ENCODE data around the gene KATNAL2. TPM values are rescaled to one million over a fixed set of nuclear protein-coding genes. Genes with fewer than 3 reads are reported as not detected.

Gene KATNAL2
- total RNA-seq, 1 experiment from 2014 or later = 12.1 TPM

GRCh38 chr18:47110492-47111274 is 193.3 kb downstream of the KATNAL2 start:
- no peak overlapping the region for H3K4me3 Mint-ChIP-seq
- no peak for TF ChIP-seq ZNF219 (CRISPR knock-in tag; IDR thresholded peaks at IDR 0.05; ENCODE audit: borderline replicate concordance)
- no peak for TF ChIP-seq SOX15 (CRISPR knock-in tag; IDR thresholded peaks at IDR 0.05)
- TF ChIP-seq SMAD4 (CRISPR knock-in tag; IDR thresholded peaks at IDR 0.05) = no peak
- TF ChIP-seq STAT6 (CRISPR knock-in tag; conservative IDR thresholded peaks at IDR 0.05; ENCODE audit: low read depth) = no peak
- no peak for TF ChIP-seq MXD4 (CRISPR knock-in tag; IDR thresholded peaks at IDR 0.05; ENCODE audit: borderline replicate concordance)

GRCh38 chr18:47113796-47114540 is 196.6 kb downstream of the KATNAL2 start:
- Mint-ChIP-seq H3K27me3 (ENCODE audit: low read depth) (no peaks in the 10 kb centered on the region), H3K27ac (0 out of 2 replicates have a peak overlapping the region, but pooled peaks have one; percentile 35), H3K4me3 (no peak overlapping the region), H3K4me1 (peaks cover 39% of the 10 kb centered on the region), H3K9me3 (no peaks in the 10 kb centered on the region), H3K36me3 (peaks cover 28% of the 10 kb centered on the region)
- ChIA-PET POLR2A (interaction anchor here (1.0 kb wide), 1 partner anchor 36 kb away, joined by 5 read pairs; the partner anchor contains the start of gene HDHD2), CTCF (interaction anchor here (0.5 to 1.2 kb wide), 3 partner anchors 14 to 91 kb away, joined by 4 to 15 read pairs (median 5); no protein-coding TSS in a partner anchor)
- ATAC-seq (peak; percentile 71), DNase-seq (ENCODE audit: low spot score) (no peak)
- TF ChIP-seq ARID4B (CRISPR knock-in tag; IDR thresholded peaks at IDR 0.05; ENCODE audit: borderline replicate concordance) (no peak), GRHL2 (CRISPR knock-in tag; IDR thresholded peaks at IDR 0.05; ENCODE audit: insufficient replicate concordance, severe bottlenecking) (no peak), ATF2 (CRISPR knock-in tag; IDR thresholded peaks at IDR 0.05; ENCODE audit: borderline replicate concordance, low read depth) (no peak), NFYB (CRISPR knock-in tag; conservative IDR thresholded peaks at IDR 0.05; ENCODE audit: low read depth) (no peak), ZNF512 (CRISPR knock-in tag; IDR thresholded peaks at IDR 0.05; ENCODE audit: borderline replicate concordance) (no peak), FOXP4 (CRISPR knock-in tag; IDR thresholded peaks at IDR 0.05) (no peak), EMX1 (CRISPR knock-in tag; IDR thresholded peaks at IDR 0.05) (no peak), HMGXB4 (CRISPR knock-in tag; IDR thresholded peaks at IDR 0.05) (no peak)

More at GRCh38 chr18:47110492-47111274, 193.3 kb downstream of the KATNAL2 start:
- DNase-seq (ENCODE audit: low spot score) (no peak), ATAC-seq (no peak)
- POLR2A ChIA-PET = no interaction called here
- no peaks in the 10 kb centered on the region for H3K27me3 Mint-ChIP-seq (ENCODE audit: low read depth)
- no peaks in the 10 kb centered on the region for H3K9me3 Mint-ChIP-seq
- CTCF ChIA-PET = interaction anchor here (0.6 to 4.8 kb wide), 4 partner anchors 26 to 170 kb away, joined by 3 to 38 read pairs (median 6); no protein-coding TSS in a partner anchor
- peaks cover 41% of the 10 kb centered on the region for H3K4me1 Mint-ChIP-seq
- peaks cover 26% of the 10 kb centered on the region for H3K36me3 Mint-ChIP-seq
- H3K27ac Mint-ChIP-seq = no peak overlapping the region

Data from WTC11 (cell line).